Measurements from ENCODE around the gene U2AF2. TPM values are rescaled to one million over a fixed set of nuclear protein-coding genes. Genes with fewer than 3 reads are reported as not detected.
A peak's percentile ranks its signal among the peaks of the same experiment; 100 is the strongest.

The U2AF2 gene
- total RNA-seq, 1 donor from 2014 or later, result 75.1 TPM

DNA sequence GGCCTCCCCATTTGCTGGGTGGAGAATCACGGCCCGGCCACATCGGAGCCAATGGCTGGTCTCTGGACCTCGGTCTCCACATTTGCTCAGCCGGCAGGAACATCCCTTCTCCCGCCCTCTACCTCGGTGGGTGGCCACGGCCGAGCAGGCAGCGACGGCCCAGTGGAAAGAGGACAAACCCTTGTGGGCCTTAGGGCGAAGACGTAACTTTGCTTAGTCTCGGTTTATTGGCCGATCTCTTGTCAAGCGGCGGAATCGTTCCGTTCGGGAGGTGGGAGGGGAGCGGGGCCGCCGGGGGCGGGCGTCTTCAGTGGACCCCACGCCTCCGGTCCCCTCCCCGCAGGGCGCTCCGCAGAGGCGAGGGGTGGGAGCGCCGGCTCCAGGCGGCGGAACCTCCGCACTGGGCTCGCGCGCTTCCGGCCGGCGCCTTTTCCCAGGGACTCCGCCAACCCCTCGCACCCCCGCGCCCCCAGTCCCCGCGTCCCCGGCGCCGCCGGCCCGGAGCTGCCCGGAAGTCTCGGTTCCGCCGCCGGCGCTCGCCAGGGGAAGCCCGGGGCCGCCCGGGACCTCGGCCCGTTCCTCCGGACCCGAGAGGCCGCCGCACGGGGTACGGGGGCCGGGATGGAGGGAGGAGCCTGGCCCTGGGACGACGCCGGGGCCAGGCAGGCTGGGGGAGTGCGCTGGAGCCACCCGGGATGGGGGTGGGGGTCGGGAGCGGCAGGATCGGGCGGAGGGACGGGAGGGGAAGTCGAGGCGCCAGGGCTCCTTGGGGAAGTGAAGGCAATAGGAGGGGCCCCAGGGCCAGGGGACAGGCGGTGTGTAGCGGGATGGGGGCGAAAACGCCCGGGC is 14.0 kb upstream of the U2AF2 start, which contains the start of gene ZNF580:
Gene ZNF580, plus strand, starts transcription at position 426 of the 849 bp plus-strand sequence. CDS start 1,507 bp downstream, outside the sequence.
- DNase-seq, result peak; percentile 80

DNA sequence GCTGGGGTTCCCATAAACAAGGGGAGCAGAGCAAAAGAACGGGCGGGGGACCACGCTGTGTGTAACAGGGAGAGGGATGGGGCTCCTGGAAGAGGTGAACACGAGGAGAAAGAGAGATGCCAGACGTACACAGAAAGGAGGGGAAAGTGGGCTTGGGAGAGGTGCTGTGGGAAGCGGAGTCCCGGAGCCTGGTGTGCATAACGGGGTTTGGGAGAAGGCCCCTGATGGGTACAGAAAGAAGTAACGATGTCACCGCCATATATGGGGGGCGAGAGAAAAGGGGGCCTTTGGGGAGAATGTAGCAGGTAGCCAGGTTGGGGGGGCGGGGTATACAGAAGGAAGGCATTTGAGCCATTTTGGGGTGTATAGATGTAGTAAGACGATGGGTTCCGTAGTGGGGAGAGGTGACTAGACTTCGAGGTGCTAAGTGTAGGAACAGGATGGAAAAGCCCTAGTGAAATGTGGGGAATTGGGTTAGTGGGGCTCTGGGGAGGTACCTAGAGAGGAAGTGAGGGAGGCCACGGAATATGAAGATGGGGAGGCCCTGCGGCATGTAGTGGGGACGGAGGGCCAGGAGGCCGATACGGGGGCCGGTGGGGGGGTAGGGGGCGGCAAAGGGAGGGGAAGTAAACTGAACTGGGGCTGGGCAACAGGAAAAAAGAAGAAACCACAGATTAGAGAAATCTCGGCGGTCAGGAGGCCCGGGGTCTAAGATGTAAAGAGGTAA is 13.2 kb upstream of the U2AF2 start:
- DNase-seq (no peak), ATAC-seq (ENCODE audit: poor library complexity) (no peak)
- intact Hi-C loops (cut with DNase I), result no loop called here

More for the DNA sequence above, 14.0 kb upstream of the U2AF2 start, which contains the start of gene ZNF580:
- peak; percentile 79 for ATAC-seq (ENCODE audit: poor library complexity)
- intact Hi-C loops (cut with DNase I), result no loop called here

DNA sequence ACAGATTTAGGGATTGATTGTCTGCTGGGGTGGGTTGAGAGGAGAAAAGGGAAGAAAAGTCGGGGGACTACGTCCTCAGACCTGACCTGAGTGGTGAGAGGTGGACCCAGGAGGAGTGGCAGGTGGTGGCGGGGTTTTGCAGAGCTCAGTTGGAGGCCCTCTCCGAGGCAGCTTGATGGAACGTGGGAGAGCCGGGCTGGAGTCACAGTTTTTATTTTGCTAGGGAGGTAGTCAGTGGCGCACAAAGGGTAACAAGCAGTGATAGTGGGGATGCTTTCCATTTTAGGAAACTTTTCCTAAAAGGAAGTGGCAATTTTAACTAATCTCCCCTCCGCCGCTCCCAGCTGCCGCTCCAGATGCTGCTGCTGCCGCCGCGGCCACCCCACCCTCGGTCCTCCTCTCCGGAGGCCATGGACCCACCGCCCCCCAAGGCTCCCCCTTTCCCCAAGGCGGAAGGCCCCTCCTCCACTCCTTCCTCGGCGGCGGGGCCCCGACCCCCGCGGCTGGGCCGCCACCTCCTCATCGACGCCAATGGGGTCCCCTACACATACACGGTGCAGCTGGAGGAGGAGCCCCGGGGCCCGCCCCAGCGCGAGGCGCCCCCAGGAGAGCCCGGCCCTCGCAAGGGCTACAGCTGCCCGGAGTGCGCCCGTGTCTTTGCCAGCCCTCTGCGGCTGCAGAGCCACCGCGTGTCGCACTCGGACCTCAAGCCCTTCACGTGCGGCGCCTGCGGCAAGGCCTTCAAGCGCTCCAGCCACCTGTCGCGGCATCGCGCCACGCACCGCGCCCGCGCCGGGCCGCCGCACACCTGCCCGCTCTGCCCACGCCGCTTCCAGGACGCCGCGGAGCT is 12.5 kb upstream of the U2AF2 start:
- DNase-seq (peak; percentile 47), ATAC-seq (ENCODE audit: poor library complexity) (peak; percentile 2)
- intact Hi-C loops (cut with DNase I), result no loop called here

DNA sequence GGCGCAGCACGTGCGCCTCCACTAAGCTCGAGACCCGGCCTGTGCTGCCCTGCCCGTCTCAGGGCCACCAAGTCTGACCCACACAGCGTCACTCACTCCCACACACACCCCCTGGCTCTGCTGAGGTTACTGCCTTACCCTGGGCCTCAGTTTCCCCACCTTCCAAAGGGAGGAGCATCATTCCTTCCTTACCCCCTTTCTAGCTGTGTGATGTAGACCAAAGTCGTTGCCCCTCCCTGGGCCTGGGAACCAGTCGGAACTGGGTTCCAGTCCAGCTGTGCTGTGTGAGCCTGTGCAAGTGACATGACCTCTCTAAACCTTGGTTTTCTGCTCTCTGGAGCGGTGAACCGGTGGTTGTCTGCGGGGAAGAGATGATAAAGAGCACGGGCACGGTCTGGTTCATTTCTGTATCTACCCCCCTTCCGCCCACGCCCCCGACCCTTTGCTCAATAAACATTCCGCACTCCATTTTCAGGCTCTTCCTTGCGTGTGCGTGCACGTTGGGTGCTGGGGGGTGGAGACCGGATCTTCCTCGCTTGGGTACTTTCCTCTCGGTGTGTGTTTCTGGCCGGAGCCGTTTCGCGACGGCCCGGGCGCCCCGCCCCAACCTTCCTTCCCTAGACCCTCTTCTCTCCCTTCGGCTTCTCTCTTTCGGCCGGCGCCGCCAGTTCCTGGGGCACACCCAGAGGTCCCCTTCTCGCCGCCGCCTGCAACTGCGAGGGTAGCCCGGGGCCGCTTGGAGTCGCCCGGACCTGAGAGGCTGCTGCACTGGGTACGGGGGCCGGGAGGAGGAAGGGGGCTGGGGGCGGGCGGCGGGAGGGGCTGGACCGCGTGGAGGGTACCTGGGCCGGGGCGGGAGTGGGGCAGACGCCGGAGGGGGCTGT is 11.6 kb upstream of the U2AF2 start, which contains the start of gene ZNF581:
Gene ZNF581, plus strand, starts transcription at position 647 of the 884 bp plus-strand sequence. CDS start 923 bp downstream, outside the sequence.
- intact Hi-C loops (cut with DNase I), result no loop called here
- ATAC-seq (ENCODE audit: poor library complexity) (peak; percentile 53), DNase-seq (peak; percentile 84)

DNA sequence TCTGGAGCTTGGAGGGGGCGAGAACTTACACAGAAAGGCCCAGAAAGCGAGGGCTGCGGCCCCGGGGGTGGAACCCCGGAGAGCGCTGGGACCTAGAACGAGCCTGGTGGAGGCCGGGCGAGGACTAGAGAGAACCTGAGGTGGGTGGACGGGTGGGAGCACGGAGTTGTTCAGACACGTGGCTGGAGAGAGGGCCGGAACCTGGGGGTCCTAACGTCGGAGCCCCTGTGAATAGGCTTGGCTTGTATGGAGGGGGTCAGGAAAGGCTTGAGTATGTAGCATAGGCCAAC is 11.0 kb upstream of the U2AF2 start:
- DNase-seq, result no peak
- ATAC-seq (ENCODE audit: poor library complexity), result no peak
- intact Hi-C loops (cut with DNase I), result no loop called here

DNA sequence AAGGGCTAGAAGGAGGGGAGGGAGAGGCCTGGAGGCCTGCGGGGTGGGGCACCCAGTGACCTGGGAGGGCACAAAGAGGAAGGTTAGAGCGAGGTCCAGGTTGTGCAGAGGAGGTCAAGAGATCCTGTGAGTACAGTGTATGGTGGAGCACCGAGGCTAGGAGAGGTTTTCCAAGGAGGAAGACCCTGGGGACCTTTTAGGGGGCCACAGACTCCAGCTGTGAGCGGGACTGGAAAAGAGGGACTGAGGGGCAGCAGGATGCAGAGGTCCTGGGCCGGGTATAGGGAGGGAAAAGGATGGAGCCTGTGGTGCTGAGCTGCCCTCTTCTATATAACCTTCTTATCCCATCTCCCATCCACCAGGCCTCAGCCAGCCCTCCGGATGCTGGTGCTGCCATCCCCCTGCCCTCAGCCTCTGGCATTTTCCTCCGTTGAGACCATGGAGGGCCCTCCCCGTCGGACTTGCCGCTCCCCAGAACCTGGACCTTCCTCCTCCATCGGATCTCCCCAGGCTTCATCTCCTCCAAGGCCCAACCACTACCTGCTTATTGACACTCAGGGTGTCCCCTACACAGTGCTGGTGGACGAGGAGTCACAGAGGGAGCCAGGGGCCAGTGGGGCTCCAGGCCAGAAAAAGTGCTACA is 10.5 kb upstream of the U2AF2 start:
- ATAC-seq (ENCODE audit: poor library complexity) (no peak), DNase-seq (peak; percentile 39)
- intact Hi-C loops (cut with DNase I), result no loop called here

DNA sequence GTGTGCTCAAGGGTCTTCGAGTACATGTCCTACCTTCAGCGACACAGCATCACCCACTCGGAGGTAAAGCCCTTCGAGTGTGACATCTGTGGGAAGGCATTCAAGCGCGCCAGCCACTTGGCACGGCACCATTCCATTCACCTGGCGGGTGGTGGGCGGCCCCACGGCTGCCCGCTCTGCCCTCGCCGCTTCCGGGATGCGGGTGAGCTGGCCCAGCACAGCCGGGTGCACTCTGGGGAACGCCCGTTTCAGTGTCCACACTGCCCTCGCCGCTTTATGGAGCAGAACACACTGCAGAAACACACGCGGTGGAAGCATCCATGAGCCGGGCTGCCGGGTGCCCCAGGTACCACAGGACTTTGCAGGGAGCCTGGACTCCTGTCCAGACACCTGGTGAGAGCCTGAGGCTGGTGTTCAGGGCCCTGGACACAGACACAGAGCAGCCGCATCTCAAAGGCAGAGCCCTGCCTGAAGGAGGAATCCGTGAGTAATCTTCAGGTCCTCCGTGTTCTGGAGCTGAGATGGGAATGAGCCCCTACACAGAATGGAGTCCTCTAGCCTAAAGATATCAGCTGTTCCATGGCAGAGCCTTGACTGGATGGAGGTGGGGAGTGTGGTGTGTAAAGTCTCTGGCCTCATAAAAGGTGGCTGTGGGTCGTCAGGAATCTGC is 9.9 kb upstream of the U2AF2 start:
- intact Hi-C loops (cut with DNase I), result no loop called here
- DNase-seq (peak; percentile 36), ATAC-seq (ENCODE audit: poor library complexity) (no peak)

DNA sequence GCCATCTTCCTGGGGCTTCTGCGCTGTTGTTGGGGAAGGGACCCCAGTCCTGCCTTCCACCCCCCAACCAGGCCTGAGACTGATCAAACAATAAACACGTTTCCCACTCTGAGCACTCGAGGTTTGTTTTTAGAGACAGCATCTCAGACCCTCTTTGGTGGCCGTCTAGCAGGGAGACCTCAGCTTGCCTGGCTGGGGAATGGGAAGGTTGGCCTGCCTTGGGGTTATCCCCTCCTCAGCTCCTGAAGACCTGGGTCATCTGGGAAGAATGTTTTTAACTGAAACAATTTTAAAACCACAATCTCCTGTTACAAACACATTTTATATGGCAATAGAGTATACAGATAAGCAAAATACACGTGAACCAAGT is 9.3 kb upstream of the U2AF2 start:
- intact Hi-C loops (cut with DNase I), result no loop called here
- DNase-seq (no peak), ATAC-seq (ENCODE audit: poor library complexity) (no peak)

DNA sequence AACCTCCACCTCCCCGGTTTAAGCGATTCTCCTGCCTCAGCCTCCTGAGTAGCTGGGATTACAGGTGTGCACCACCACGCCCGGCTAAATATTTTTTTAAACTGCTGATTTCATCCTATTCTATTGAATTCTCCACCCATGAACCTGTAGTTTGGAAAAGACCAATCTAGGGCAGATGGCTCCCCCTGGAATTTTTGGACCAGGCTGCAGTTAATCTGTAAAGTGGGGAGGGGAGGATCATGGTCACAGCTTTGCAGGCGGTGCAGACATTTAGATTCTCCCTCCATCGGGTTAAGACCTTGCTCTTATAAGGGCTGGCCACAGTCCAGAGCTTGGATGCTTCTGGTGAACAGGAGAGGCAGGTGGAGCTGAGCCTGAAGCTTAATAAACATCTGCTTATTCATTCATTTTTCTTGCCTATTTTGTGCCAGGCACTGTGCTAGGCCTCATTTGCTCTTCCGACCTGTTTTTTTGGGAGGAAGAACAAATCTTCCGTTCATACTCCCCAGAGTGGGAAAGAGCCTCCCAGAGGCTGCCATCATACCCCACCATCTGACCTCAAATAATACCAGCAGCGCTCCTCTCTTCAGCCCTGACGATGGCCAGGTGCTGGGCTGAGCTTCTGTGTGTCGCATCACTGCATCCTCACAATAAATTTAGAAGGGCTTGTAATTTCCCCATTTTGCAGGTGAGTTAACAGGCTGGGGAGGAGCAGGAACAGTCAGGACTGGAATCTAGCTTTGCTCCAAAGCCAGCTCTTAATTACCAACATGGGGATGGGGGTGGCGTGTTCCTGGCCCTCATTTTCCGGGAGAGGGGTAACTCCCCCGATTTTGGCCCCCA is 7.7 kb upstream of the U2AF2 start:
- ATAC-seq (ENCODE audit: poor library complexity) (no peak), DNase-seq (no peak)
- intact Hi-C loops (cut with DNase I), result no loop called here

DNA sequence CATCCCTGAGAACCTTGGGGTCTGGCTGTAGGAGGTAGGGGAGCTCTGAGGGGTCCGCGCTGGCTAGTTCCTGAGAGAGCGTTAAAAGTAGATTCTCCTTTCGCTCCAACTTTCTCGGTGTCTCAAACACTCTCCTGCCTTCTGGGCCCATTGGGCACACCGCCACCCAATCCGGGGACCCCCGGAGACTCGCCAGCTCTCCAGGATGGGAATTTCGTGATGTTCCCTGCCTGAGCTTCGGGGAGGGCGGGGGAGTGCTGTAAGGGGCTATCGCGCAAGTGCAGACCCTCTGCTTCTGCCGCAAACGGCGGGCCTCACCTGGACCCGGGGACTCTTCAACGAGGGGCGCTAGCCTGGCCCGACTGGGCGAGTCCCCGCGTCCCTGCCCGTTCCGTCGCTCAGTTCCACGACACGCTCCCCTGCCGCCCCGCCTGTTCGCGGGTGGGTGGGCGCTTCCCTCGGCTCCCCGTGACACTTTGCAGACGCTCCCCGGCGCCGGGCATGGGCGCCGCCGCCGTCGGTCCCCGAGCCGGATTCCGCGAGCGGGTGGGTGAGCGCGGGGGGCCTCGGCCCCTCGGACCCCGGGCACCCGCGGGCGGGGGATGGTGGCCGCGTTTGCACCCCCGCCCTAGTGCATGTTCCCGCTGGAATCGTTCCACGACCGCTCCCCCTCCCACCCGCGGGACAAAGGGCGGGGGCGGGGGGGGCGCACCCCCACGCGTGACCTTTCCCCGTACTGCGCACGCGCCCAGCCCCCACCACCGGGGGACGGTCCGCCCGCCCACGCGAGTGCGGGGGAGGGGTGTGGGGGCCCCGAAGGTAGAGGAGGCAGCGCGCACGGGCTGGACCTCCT is 6.9 kb upstream of the U2AF2 start, which contains the start of gene CCDC106:
Gene CCDC106, plus strand, starts transcription at position 481 of the 853 bp plus-strand sequence. CDS start 835 bp downstream, outside the sequence.
- ATAC-seq (ENCODE audit: poor library complexity), result peak; percentile 66
- DNase-seq, result peak; percentile 80
- intact Hi-C loops (cut with DNase I), result no loop called here

DNA sequence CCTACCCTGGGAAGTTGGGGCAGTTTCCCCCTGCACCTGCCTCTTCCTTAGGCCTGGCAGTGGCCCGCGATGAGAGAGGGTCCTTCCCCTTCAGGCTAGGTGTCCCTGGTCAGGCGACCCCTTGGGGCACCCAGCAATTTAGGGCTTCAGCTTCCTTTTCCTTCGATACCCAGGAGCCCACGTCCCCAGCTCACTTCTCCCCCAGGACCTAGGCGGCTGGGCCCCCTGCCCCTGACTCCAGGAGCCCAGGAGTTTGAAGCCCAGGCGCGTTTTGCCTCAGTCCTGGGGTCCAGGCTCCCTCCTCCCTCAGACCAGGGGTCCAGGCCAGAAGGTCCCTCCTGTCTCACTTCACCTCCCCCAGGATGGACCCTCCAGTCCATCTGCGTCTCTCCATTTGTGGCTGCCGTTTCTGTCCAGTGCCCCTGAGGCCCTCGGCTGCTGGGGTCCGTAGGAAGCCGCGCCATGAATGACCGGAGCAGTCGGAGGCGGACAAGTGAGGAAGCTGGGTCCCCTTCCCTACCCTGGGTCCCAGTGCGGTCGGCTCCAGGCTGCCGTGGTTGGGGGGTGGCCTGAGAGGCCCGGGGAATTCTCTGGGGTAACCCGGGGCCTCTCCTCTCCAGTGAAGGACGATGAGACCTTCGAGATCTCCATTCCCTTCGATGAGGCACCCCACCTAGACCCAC is 6.1 kb upstream of the U2AF2 start:
- intact Hi-C loops (cut with DNase I), result no loop called here
- peak; percentile 27 for DNase-seq
- no peak for ATAC-seq (ENCODE audit: poor library complexity)

DNA sequence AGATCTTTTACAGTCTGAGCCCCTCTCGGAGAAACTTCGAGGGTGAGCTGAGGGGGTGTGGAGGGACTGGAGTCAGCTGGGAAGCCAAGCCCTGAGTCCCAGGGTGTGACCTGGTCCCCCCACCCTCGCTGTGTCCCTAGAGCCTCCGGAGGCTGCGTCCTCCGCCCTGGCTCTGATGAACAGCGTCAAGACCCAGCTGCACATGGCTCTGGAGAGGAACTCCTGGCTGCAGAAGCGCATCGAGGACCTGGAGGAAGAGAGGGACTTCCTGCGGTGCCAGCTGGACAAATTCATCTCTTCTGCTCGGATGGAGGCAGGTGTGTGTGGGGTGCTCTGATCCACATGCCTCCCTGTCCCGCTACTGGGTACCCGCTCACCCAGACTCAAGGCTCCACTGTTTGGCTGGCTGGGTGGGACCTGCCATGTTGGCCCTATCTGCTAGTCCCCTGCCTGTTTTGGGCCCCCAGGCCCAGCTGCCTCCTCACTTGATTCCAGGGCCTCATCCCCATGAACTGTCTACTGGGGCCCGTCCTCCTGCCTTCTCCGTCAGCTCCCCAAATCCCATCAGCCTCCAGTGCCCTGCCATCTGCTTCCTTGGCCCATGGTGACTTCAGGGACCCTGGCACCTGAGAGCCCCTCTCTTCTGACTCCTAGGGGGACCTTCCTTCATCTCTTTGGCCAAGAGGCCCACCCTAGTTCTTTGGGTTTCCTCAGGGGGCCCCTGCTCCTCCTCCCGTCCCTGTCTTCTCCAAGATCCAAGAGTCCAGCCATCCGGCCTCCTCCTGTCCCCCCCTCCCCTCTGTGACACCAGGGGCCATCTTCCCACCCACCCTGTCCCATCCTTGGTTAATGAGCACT is 5.3 kb upstream of the U2AF2 start:
- intact Hi-C loops (cut with DNase I), result no loop called here
- no peak for ATAC-seq (ENCODE audit: poor library complexity)
- peak; percentile 41 for DNase-seq

DNA sequence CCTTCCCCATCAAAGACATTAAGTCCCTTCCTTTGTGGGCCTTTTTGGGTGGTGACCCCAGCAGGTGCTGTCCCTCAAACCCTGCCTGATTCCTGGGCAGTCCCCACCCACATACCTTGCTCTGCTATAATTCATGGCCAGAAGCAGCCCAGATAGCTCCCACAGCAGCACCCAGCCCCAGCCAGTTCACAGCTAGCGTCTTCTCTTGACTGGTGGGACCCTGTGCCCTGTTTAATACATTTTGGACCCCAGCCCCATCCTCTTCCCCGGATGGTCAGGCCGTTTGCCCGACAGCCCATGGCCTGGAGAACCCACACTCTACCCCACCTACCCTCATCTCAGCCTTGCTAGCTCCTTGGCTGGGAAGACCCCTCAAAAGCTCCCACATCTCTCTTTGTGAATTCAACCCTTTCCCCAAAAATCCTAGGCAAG is 4.7 kb upstream of the U2AF2 start:
- DNase-seq, result peak; percentile 29
- intact Hi-C loops (cut with DNase I), result no loop called here
- ATAC-seq (ENCODE audit: poor library complexity), result no peak

All from Right ventricle myocardium superior (tissue), 1 donor.